A549 (cell line): Measurements from ENCODE around the gene ELOVL5. TPM values are rescaled to one million over a fixed set of nuclear protein-coding genes. Genes with fewer than 3 reads are reported as not detected.

ENCODE experiments used
- ATAC-seq, 2 experiments: fragments of 200-7000 bp in 1 of 2; fragments of >200 bp in 1 of 2; cut with Nextera tagmentation in 1 of 2; cut with Tn5 transposase in 1 of 2; 3 replicates each; pipeline versions ENCODE4 v1.8.0 to v1.9.1; 2018 to 2020; ENCODE audit warnings: mild to moderate bottlenecking in 1 of 2, moderate library complexity in 1 of 2
- CTCF ChIA-PET: fragments of 300-600 bp; sonication (Branson Sonifier 250); formaldehyde crosslinking; extraction: SDS; loops from one replicate; lab custom pipeline; 2021; ENCODE audit warnings: antibody characterized with exemption, inconsistent platforms; lab: Yijun Ruan, JAX
- POLR2A ChIA-PET: fragments of 350-600 bp; formaldehyde crosslinking; extraction: SDS; loops from one replicate; lab custom pipeline; 2021; ENCODE audit warnings: antibody characterized with exemption, inconsistent platforms; lab: Yijun Ruan, JAX
- DNase-seq, 2 experiments: peaks; one replicate each; pipeline versions ENCODE4 v3.0.0 to v3.0.0-alpha.2; 2011 to 2016; ENCODE audit warnings: low read depth in 1 of 2, low spot score in 1 of 2
- FAIRE-seq: peaks from 2 replicates; lab custom pipeline; 2011; peaks lifted over from hg19 to GRCh38; lab: Jason Lieb, UNC
- H3K27ac ChIP-seq, 2 experiments: fragments of >200 bp; sonication (Bioruptor Twin); formaldehyde crosslinking; 3 replicates each; pipeline ENCODE4 v1.5.1; 2016 to 2017
- H3K4me1 ChIP-seq: fragments of >200 bp; sonication (Bioruptor Twin); formaldehyde crosslinking; 3 replicates; pipeline ENCODE4 v1.6.1; 2016
- H3K4me2 ChIP-seq: fragments of >200 bp; sonication (Bioruptor Twin); formaldehyde crosslinking; 3 replicates; pipeline ENCODE4 v1.6.1; 2016
- H3K4me3 ChIP-seq: fragments of >200 bp; sonication (Bioruptor Twin); formaldehyde crosslinking; 3 replicates; pipeline ENCODE4 v1.5.1; 2016
- H3K9me3 ChIP-seq: fragments of >200 bp; sonication (Bioruptor Twin); formaldehyde crosslinking; 3 replicates; pipeline ENCODE4 v1.6.1; 2016
- ATOH8 ChIP-seq: fragments of 250-450 bp; sonication (Bioruptor Pico); IDR thresholded peaks from 2 replicates; pipeline ENCODE4 v1.5.0; 2020; ENCODE audit warnings: low read depth, mild to moderate bottlenecking, moderate library complexity
- BCL3 ChIP-seq: fragments of >200 bp; sonication (Bioruptor Twin); formaldehyde crosslinking; IDR thresholded peaks from 3 replicates; pipeline ENCODE4 v1.6.1; 2016
- CBX2 ChIP-seq: fragments of 200-600 bp; sonication (generic); IDR thresholded peaks from 2 replicates; pipeline ENCODE4 v1.6.1; 2016; ENCODE audit warnings: low read depth, mild to moderate bottlenecking, borderline replicate concordance
- CBX8 ChIP-seq: fragments of 200-600 bp; sonication (generic); IDR thresholded peaks from 2 replicates; pipeline ENCODE4 v1.6.1; 2016
- EHMT2 ChIP-seq: fragments of 200-600 bp; sonication (generic); IDR thresholded peaks from 2 replicates; pipeline ENCODE4 v1.6.1; 2016; ENCODE audit warnings: antibody characterized with exemption, low read depth, mild to moderate bottlenecking, moderate library complexity
- ELK1 ChIP-seq: fragments of 150-350 bp; IDR thresholded peaks from 2 replicates; pipeline ENCODE4 v1.6.1; 2014; ENCODE audit warnings: low read depth, mild to moderate bottlenecking, low read length
- EP300 ChIP-seq, 2 experiments: fragments of >200 bp; sonication (Bioruptor Twin); formaldehyde crosslinking; IDR thresholded peaks; 2 replicates in 1 of 2; 3 replicates in 1 of 2; pipeline ENCODE4 v1.6.1; 2016 to 2017
- FOSL2 ChIP-seq, 2 experiments: fragments of 450-650 bp in 1 of 2; fragments of >200 bp in 1 of 2; sonication (Bioruptor Twin) in 1 of 2; formaldehyde crosslinking; IDR thresholded peaks; 2 replicates each; pipeline versions ENCODE4 v1.5.0 to v1.6.1; 2016 to 2020; ENCODE audit warnings: mild to moderate bottlenecking in 1 of 2, moderate library complexity in 1 of 2
- GATA3 ChIP-seq: IDR thresholded peaks from 2 replicates; pipeline ENCODE4 v1.6.1; 2012; ENCODE audit warnings: borderline replicate concordance
- HOXA7 ChIP-seq: fragments of 250-450 bp; sonication (Bioruptor Pico); IDR thresholded peaks from 2 replicates; pipeline ENCODE4 v1.5.0; 2020; ENCODE audit warnings: mild to moderate bottlenecking, moderate library complexity
- HOXB5 ChIP-seq: fragments of 250-450 bp; sonication (Bioruptor Pico); IDR thresholded peaks from 2 replicates; pipeline ENCODE4 v1.5.0; 2020; ENCODE audit warnings: mild to moderate bottlenecking, moderate library complexity
- KDM5A ChIP-seq: fragments of 200-600 bp; sonication (generic); IDR thresholded peaks from 2 replicates; pipeline ENCODE4 v1.6.1; 2016; ENCODE audit warnings: antibody characterized with exemption, mild to moderate bottlenecking
- MAFK ChIP-seq: fragments of 450-650 bp; IDR thresholded peaks from 2 replicates; pipeline ENCODE4 v1.6.1; 2014; ENCODE audit not compliant: partially characterized antibody
- MAX ChIP-seq: IDR thresholded peaks from 2 replicates; pipeline ENCODE4 v1.6.1; 2012
- MAZ ChIP-seq: fragments of 150-350 bp; IDR thresholded peaks from 2 replicates; pipeline ENCODE4 v1.6.1; 2014; ENCODE audit warnings: antibody characterized with exemption, low read depth, low read length, borderline replicate concordance
- PHF8 ChIP-seq: fragments of 200-600 bp; sonication (generic); IDR thresholded peaks from 2 replicates; pipeline ENCODE4 v1.6.1; 2016; ENCODE audit warnings: low read depth, mild to moderate bottlenecking, antibody characterized with exemption, moderate library complexity, borderline replicate concordance
- RARB ChIP-seq: fragments of 250-450 bp; sonication (Bioruptor Pico); IDR thresholded peaks from 2 replicates; pipeline ENCODE4 v1.8.0; 2021; ENCODE audit warnings: mild to moderate bottlenecking, moderate library complexity
- RCOR1 ChIP-seq: fragments of 150-350 bp; IDR thresholded peaks from 2 replicates; pipeline ENCODE4 v1.6.1; 2014; ENCODE audit warnings: antibody characterized with exemption, low read length, low read depth
- RNF2 ChIP-seq: fragments of 200-600 bp; sonication (generic); IDR thresholded peaks from 2 replicates; pipeline ENCODE4 v1.6.1; 2016; ENCODE audit warnings: low read depth, mild to moderate bottlenecking, antibody characterized with exemption, moderate library complexity, borderline replicate concordance
- USF2 ChIP-seq: fragments of 450-650 bp; IDR thresholded peaks from 2 replicates; pipeline ENCODE4 v1.6.1; 2014; ENCODE audit warnings: antibody characterized with exemption
- ZFP36 ChIP-seq: fragments of 450-650 bp; IDR thresholded peaks from 2 replicates; pipeline ENCODE4 v1.6.1; 2014; ENCODE audit warnings: borderline replicate concordance; ENCODE audit not compliant: partially characterized antibody
- ZNF302 ChIP-seq: fragments of 250-450 bp; sonication (Bioruptor Pico); IDR thresholded peaks from 2 replicates; pipeline ENCODE4 v1.9.0; 2021; ENCODE audit warnings: inconsistent platforms, mild to moderate bottlenecking, moderate library complexity
- WGBS: methylation state at CpG from one replicate; pipeline ENCODE4 v1.1.6; 2017; ENCODE audit errors: missing lambda C conversion rate; 5-methylcytosine and 5-hydroxymethylcytosine counted together
- polyA plus RNA-seq, 4 experiments: library from polyadenylated mRNA; depleted of rRNA in 3 of 4; stranded (reverse); fragments of >200 nt; fragmentation: RNase III in 1 of 4; extraction: RNeasy Plus Mini Kit Qiagen cat#74134 plus additional on column Dnase treatment in 1 of 4; gene quantifications; 2 replicates in 3 of 4; 3 replicates in 1 of 4; pipeline ENCODE4 v1.2.3, GENCODE V29; 2011 to 2017

The ELOVL5 gene
- polyA plus RNA-seq, 2 of the 4 experiments (the other 2 are of a cell fraction) = 90.9 to 95.4 TPM

GRCh38 chr6:53282741-53283140 lies 66.0 kb downstream of the ELOVL5 start:
- WGBS = 89% methylated on average over 2 of the region's 2 CpGs
- POLR2A ChIA-PET = no interaction called here
- H3K4me1 ChIP-seq = no peaks in the 10 kb centered on the region

GRCh38 chr6:53282234-53282633 lies 66.5 kb downstream of the ELOVL5 start:
- ChIA-PET POLR2A (no interaction called here), CTCF (interaction anchor here (1.5 kb wide), 1 partner anchor 15 kb away, joined by 3 read pairs; no protein-coding TSS in a partner anchor)
- ATAC-seq = no peak

More at GRCh38 chr6:53282741-53283140, 66.0 kb downstream of the ELOVL5 start:
- no peaks in the 10 kb centered on the region for H3K9me3 ChIP-seq
- no peak for TF ChIP-seq EHMT2
- TF ChIP-seq MAZ = no peak
- no peak for ATAC-seq
- H3K4me2 ChIP-seq = no peak overlapping the region
- no peak for FAIRE-seq
- H3K27ac ChIP-seq = no peak overlapping the region
- H3K4me3 ChIP-seq = no peak overlapping the region
- CTCF ChIA-PET = no interaction called here
- DNase-seq = no peak

GRCh38 chr6:53281518-53282215 lies 67.1 kb downstream of the ELOVL5 start:
- Histone ChIP-seq H3K4me3 (no peak overlapping the region), H3K4me2 (no peak overlapping the region), H3K9me3 (no peaks in the 10 kb centered on the region), H3K27ac (no peak overlapping the region), H3K4me1 (no peaks in the 10 kb centered on the region)
- ChIA-PET POLR2A (no interaction called here), CTCF (interaction anchor here (1.5 kb wide), 1 partner anchor 15 kb away, joined by 3 read pairs; no protein-coding TSS in a partner anchor)
- DNase-seq (no peak), FAIRE-seq (no peak), ATAC-seq (no peak)
- WGBS = 88% methylated on average over 3 of the region's 3 CpGs
- TF ChIP-seq MAZ = no peak
- TF ChIP-seq MAFK = no peak
- no peak for TF ChIP-seq RARB
- TF ChIP-seq EP300 (IDR thresholded peaks at IDR 0.05) = no peak
- TF ChIP-seq ATOH8 = no peak
- no peak for TF ChIP-seq CBX2
- TF ChIP-seq KDM5A = no peak
- no peak for TF ChIP-seq BCL3
- no peak for TF ChIP-seq HOXB5
- TF ChIP-seq PHF8 = no peak

More at GRCh38 chr6:53282234-53282633, 66.5 kb downstream of the ELOVL5 start:
- FAIRE-seq (no peak), DNase-seq (no peak)
- H3K4me3 ChIP-seq = no peak overlapping the region
- TF ChIP-seq ZFP36 (no peak), MAFK (no peak), HOXA7 (CRISPR knock-in tag) (no peak), FOSL2 (IDR thresholded peaks at IDR 0.05) (no peak), FOSL2 (CRISPR knock-in tag; IDR thresholded peaks at IDR 0.05) (no peak), GATA3 (no peak), RCOR1 (no peak), USF2 (no peak), CBX8 (no peak), RNF2 (no peak), RARB (no peak), ELK1 (no peak), MAX (no peak), ZNF302 (CRISPR knock-in tag) (no peak), HOXB5 (no peak)
- 92% methylated on average over 2 of the region's 2 CpGs for WGBS
- no peaks in the 10 kb centered on the region for H3K4me1 ChIP-seq
- no peaks in the 10 kb centered on the region for H3K9me3 ChIP-seq
- H3K27ac ChIP-seq = no peak overlapping the region
- no peak overlapping the region for H3K4me2 ChIP-seq
